Retinal pigment epithelial cell (primary cell): ENCODE results near the gene OBSL1.

Experiments used
- DNase-seq: peaks from one replicate; pipeline ENCODE4 v3.0.0-alpha.2; 2010; ENCODE audit warnings: low read depth
- H3K4me3 ChIP-seq: 2 replicates; pipeline ENCODE4 v1.5.1; 2011; ENCODE audit warnings: mild to moderate bottlenecking, low read length, control low read depth, moderate library complexity
- TF ChIP-seq, protein P1 (sequence below): conservative IDR thresholded peaks from 2 replicates; pipeline ENCODE4 v1.5.1; 2011; ENCODE audit warnings: low read depth, low read length, control low read depth, inconsistent platforms

Gene OBSL1

GRCh38 chr2:219559156-219559915, 12.0 kb downstream of the OBSL1 start:
- no peak overlapping the region for H3K4me3 ChIP-seq
- TF ChIP-seq, protein P1, sequence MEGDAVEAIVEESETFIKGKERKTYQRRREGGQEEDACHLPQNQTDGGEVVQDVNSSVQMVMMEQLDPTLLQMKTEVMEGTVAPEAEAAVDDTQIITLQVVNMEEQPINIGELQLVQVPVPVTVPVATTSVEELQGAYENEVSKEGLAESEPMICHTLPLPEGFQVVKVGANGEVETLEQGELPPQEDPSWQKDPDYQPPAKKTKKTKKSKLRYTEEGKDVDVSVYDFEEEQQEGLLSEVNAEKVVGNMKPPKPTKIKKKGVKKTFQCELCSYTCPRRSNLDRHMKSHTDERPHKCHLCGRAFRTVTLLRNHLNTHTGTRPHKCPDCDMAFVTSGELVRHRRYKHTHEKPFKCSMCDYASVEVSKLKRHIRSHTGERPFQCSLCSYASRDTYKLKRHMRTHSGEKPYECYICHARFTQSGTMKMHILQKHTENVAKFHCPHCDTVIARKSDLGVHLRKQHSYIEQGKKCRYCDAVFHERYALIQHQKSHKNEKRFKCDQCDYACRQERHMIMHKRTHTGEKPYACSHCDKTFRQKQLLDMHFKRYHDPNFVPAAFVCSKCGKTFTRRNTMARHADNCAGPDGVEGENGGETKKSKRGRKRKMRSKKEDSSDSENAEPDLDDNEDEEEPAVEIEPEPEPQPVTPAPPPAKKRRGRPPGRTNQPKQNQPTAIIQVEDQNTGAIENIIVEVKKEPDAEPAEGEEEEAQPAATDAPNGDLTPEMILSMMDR: no peak
- DNase-seq: no peak

- no peak overlapping the region for H3K4me3 ChIP-seq
- no peak for DNase-seq
- TF ChIP-seq, protein P1: no peak
Observed at GRCh38 chr2:219557791-219558785, 13.3 kb downstream of the OBSL1 start.

DNA sequence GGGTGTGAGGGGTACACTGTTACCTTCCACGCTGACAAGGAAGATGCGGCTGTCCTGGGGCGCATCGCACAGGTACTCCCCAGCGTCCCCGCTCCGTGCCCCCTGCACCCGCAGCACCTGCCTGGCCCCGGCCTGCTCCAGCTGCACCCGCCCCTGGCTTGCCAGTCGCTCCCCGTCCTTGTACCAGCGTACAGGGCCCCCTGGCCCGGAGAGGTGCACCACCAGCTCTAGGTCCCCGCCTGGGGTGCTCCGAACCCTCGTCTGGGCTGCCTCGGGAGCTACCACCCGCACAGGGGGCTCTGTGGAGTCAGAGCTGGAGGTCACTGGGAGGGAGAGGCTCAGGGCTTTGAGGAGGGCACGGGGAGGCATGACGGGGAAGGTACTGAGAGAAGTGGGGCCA, 14.0 kb downstream of the OBSL1 start:
- H3K4me3 ChIP-seq: no peak overlapping the region
- no peak for DNase-seq
- TF ChIP-seq, protein P1: no peak

GRCh38 chr2:219556413-219556812, 14.9 kb downstream of the OBSL1 start:
- no peak for DNase-seq
- H3K4me3 ChIP-seq: no peak overlapping the region
- TF ChIP-seq, protein P1: no peak

DNA sequence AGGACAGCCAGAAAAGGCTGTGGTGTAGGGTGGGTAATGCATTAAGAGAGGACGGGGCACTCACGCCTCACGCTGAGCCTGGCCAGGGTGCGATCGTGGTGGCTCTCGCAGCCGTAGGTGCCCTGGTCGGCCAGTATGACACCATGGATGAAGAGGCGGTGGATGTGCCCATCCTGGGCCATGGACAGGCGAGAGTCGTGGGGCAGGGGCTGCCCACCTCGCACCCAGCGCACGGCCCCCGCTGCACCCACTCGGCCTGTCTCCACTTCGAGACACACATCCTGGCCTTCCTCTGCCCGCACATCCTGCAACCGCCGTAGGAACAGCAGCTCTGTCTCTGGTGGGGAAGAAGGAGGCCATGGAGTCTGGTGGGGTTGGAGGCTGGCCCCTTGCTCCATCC, 15.4 kb downstream of the OBSL1 start:
- no peak for DNase-seq
- H3K4me3 ChIP-seq: no peak overlapping the region
- TF ChIP-seq, protein P1: no peak

GRCh38 chr2:219554350-219554749, 17.0 kb downstream of the OBSL1 start:
- TF ChIP-seq, protein P1: no peak
- H3K4me3 ChIP-seq: no peak overlapping the region
- no peak for DNase-seq
